HG02884 (cell line): Measurements from ENCODE around the gene PEPD.

Experiments
- ATAC-seq: cut with Tn5 transposase; IDR thresholded peaks from one replicate; pipeline ENCODE4 v1.9.1; 2021; ENCODE audit warnings: mild to moderate bottlenecking, moderate library complexity; ENCODE audit not compliant: unreplicated experiment

The PEPD gene

DNA sequence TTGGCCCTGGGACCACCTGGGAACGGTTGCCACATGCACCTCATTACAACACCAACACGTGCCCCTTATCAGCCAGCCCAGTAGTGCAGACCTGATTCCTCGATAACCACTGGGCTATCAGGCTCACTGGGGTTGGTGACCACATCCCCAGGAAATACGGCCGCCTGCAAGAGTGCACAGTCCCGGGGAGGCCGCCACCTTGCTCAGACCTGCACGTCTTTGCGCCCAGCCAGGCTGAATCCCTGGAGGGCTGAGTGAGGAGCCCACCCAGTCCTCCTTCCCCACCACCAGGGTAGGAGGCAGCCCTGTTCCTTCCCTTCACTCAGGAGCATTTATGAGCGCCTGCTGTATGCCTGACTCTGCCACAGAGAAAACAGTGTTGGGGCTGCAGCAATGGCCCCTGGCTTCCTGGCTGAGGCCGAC lies 80.3 kb downstream of the PEPD start:
- no peak for ATAC-seq

DNA sequence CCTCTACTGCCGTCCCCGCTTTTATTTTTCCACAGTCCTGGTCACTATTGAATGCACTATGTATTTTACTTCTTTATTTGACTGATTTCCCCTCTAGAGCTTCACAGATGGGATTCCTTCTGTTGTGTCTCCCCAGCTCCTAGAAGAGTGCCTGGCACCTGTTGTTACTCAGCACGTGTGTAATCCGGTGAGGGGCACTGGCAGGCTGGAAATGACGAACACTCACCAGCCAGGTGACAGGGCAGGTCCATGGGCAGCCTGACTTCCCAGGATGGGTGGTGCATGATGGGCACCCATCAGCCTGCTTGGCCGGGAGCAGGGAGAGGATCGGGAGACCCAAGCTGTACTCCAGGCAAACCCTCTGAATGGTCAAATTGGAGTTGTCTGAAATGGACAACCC lies 80.9 kb downstream of the PEPD start:
- ATAC-seq: no peak

DNA sequence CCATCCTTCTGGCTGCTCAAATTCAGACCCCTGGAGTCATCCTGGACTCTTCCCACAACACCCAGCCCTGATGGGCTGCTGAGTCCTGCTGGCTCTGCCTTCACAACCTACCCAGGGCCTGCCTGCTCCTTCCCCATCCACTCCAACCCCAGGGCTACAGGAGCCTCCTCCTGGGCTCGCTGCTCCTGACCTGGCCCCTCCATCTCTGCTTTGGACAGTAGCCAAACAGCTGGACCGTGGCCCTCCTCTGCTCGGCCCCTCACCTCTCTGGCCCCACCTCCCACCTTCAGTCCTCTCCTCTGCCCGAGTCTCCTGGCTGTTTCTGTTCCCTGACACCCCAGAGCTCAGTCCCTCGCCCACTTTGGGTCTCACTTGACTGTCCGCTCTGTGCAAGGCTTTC lies 81.3 kb downstream of the PEPD start:
- ATAC-seq: no peak

DNA sequence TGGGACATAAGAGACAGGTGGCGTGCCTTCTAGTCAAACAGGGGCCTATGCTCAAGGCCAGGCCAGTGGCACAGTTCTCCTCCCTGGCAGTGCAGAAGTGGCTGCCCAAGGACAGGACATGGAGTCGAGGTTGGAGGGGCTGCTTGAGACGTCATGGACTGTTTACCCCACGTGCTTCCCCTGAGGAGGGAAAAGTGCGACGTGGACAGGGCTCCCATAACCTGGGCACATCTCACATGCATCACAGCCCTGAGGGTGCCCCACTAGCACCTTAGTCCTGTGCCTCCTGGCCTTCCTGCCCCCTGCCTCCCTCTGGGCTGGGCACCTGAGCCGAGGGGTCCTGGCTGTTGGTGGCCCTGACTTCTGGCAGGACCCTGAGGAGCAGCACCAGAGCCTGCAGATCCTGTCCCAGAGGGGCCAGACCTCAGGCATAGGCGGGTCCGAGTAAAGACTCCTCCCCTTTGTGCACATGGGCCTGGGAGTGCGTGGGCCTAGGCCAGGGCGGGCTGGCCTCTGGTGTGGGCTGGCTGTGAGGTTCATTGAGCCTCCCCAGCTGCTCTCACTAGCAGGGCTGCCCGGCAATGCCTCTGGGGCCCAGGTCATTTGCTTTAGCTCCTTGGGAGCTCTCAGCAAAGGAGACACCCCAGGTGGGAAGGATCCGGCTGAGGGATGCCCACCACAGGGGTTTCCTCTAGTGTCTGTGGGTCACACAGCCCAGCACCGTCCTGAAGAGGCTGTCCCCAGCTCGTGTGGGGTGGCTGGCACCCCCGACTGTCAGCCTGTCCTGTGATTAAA lies 82.4 kb downstream of the PEPD start:
- ATAC-seq: no peak

DNA sequence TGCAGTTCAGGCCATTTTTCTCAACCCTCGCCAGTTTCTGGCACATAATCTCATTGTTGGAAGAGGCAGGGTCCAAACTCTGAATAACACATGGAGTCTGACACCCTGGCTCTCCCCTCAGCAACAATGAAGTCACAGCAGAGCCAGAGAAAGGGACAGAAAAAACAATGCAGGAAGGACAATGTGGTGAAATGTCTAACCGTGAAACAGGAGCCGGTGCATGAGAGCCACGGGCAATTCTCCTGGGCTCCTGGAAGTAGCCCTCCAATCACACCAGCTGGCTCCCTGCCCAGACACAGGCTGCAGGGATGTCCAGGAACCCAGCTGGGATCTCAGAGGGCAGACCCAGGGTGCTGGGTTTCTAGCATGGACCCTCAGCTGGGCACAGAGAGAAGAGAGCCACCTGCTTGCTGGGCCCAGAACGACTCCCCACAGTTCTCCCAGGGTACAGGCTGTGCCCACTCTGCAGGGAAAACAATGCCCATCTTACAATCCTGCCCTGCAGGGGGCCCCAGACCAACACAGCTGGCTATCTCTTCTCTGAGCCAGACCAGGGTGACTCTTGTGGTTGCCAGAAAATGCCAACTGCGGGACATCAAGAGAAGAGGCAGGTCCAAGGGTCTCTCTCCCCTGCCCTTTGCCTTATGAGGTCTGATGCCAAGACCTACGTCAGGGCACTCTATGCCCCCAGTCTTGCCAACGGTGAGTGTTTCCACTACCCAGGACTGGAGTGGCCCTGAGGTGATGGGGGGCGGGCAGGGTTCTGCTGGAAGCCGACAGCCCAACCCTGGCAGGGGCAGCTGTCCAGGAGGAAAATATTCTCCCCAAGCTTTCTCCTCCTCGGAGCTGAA lies 83.5 kb downstream of the PEPD start:
- no peak for ATAC-seq

DNA sequence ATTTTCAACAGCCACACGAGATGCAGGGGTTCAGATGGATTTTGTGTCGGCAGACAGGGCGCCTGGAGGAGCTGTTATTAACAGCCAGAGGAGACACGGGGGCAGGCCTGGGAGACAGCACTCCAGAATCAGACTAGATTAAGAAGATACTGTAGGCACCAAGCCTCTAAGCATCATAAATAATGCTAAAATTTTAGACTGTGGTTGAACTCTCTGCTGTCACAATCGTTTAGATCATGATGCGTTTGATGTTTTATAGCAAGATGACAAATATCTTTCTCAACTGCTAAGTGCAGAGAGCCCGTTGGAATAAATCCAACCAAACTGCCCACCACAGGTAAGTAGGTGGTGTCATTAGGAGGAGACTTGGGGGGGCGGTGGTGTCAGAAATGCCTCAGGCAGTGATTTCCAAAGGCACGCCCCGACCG lies 84.2 kb downstream of the PEPD start:
- ATAC-seq: no peak

DNA sequence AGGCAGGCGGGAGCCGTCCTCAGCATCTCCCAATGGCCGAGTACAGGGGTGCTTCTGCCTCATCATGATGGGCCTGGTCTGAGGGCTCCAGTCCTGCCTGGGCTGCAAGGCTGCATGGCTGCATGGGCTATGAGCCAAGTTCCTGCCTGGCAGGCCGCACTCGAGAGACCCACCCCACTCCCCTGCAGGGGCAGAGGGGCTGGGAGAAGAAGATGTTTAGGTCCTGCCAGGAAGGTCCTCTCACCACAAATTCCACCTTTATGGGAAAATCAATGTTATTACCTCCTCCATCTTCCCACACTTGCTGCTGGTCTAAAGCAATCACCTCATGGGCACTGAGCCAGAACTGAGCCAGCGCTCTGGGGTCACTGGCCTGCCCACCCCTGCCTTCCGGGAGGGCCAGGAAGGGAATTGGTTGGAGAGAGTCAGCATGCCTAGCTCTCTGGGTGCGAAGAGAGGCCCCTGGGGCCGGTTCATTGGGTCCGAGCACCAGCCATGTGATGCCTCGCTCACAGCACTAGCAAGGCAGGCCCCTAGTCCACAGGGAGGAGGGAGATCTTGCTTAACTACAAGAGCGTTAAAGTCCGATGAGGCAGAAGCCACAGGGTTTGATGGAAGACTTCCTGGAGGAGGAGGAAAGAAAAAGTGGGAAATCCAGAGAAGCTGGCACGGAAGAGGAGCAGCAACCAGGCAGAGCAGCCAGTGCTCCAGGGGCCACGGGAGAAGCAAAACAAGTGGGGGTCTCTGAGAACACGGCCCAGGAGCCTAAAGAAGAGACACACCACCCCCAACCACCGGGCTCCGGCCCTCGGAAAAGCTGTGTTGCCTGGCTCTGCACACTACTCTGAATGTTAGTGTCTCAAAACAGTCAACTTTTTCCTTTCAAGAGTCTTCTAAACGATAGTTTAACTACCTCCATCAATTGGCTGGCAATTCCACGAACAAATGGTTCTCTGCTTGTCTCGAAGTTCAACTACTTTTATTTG lies 84.9 kb downstream of the PEPD start:
- no peak for ATAC-seq

DNA sequence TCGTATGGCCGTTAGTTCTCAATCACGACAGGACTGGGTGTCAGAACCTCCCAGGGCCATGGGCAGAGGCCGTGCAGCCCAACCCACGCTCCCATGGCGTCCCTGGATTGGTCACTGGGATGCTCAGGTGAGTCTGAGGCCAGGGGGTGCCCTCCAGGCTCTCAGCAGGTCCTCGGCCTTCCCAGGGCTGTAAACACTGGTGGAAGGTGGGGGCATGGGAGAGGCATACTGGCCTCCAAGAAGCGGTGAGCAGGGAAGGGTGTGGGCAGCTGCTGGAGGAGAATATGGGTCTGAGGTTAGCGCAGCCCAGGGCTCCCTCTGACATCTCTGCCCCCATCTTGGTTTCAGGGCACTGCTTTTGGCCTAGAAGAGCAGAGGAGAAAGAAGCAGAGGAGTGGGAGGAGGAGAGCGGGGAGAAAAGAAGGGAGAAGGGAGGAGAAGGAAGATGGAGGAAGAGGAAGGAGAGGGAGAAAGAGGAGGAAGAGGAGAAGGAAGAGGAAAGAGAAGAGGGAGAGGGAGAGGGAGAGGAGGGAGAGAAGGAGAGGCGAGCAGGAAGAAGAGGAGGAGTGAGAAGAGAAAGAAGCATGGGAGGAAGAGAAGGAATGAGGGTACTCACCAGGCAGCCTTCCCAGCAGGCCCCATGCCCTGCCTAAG lies 85.8 kb downstream of the PEPD start:
- ATAC-seq: no peak

DNA sequence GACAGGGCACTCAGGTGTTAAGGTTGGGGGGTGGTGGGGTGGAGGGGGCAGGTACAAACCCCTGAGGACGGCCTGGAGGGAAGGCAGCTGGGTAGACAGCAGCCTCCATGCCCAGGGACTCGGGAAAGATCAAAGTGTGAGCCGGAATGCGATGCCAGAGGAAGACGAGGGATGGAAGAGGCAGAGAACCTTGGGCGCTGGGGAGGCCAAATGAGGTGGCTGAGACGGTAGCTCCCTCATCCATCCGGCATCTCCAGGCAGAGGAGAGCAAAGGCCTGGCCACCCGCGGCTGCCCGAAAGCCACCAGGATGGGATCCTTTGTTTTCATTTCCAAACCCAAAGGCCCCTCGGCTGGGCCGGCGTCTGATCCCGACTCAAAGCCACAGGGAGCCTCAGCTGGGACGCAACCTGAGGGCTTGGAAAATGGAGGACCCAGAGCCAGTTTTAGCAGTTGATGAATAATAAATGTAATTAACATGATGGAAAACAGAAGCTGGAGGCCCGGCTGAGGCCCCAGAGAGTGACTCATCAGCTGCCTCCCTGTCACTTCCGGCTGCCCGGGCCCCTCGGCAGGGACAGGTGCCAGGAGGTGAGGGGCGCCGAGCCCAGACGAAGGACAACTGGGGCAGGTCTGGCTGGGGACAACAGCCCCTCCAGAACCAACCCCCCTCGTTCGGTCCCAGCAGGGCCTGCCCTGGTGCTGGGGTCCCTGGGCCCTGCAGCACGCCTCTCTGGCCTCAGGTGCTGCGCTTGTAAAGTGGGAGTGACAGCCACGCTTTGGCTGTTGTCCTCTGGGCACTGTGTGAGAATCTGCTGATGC lies 86.5 kb downstream of the PEPD start:
- ATAC-seq: no peak

DNA sequence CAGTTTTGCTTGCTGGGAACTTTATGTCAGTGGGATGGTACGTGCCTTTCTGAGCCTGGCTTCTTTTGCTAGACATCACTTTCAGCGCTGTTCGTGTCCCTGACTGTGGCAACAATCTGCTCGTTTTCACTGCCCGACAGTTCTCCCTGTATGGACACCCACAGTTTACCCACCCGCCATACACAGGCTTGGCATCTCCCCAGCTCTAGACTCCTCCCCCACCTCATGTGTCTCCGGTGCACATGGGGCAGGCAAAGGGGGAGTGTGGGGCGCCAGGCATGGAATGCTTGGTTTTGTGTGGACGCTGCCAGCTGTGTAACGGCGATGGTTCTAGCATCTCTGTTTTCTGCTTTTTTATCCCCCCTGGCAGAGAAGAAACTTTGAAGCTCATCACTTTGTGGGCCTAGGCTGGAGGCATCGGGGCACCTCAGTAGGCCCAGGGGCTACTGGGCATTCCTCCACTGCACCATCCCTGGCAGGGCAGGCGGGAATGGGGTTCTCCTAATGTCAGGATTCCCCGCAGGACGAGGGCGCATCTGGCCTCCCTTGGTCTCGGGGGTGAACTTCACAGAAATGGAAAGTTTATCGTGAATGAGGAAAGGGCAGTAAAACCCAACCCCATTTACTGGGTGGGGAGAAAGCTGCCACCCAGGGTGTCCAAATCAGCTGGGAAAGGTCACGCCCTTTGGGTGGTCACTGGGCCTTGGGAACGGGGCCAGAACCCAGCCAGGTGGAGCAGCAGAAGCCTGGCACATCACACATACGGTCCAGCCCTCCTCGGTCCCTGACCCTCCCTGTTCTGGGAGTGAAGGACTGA lies 87.3 kb downstream of the PEPD start:
- no peak for ATAC-seq

DNA sequence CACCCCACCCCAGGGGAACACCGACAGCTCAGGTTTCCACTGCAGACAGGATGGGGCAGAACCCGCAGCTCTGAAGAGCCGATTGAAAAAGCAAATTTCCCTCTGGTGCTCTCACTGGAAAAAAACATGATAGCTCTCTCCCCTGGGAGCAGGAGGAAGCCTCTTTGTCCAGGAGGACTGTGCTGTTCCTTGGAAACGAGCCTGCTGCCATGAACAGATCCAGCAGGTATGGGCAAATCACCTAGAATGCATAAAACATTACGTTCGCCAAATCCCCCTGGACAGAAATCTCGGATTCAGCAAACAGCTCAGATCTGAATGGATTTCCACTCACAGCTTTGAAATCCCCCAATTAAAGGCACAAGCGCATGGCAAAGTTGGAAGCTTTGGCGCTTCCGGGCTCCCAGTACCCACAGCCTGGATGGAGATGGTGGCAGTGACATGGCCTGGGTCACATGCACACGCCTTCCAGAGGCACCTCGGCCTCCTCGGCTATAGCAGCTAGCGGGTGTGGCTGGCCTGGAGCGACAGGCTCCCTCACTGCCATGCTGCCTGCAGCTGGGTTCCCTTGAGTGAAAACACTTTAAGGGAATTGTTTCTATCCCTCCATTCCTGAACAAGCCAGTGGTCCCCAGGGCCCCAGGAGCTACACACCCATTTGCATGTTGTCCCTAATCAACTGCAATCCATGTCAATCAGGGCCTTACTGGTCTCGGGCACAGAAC lies 89.0 kb downstream of the PEPD start:
- ATAC-seq: no peak

DNA sequence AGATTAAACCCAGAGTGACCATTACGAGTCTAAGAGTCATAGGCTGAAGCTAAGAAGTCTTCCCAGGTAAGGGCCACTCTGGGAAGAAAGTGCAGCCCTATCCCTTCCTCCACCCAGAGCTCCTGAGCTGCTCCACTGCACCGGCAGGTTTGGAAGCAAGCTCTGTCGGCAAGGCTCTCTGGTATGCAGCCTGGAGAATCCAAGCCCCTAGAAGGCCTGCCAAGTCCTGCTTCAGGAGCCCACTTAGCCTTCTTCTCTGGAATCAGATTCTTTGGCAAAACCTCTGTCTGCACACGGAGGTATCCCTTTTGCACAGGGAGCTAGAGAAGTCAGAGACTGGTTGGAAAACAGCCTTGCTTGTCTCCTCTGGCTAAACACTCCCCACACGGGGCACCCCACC lies 89.6 kb downstream of the PEPD start:
- no peak for ATAC-seq

DNA sequence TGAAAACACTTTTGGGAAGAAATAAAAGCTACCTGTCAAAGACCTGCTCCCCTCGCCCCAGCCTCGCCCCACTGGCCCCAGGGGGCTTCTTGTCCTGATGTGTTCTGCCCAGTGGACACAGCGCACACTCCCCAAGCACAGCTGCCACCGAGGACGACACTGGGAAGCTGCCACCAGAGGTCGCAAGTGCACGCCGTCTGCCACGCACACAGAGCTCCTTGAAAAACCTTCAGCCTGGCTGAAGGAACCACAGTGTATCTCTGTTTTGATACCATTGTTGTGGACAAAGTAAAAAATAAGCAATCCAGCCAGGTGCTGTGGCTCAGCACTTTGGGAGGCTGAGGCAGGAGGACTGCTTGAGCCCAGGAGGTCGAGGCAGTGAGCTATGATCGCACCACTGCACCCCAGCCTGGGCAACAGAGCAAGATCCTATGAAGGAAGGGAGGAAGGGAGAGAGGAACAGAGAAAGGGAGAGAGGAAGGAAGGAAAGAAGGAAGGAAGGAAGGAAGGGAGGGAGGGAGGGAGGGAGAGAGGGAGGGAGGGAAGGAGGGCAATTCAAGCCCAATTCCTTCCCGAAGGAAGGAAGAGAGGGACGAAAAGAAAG lies 90.8 kb downstream of the PEPD start:
- ATAC-seq: no peak

DNA sequence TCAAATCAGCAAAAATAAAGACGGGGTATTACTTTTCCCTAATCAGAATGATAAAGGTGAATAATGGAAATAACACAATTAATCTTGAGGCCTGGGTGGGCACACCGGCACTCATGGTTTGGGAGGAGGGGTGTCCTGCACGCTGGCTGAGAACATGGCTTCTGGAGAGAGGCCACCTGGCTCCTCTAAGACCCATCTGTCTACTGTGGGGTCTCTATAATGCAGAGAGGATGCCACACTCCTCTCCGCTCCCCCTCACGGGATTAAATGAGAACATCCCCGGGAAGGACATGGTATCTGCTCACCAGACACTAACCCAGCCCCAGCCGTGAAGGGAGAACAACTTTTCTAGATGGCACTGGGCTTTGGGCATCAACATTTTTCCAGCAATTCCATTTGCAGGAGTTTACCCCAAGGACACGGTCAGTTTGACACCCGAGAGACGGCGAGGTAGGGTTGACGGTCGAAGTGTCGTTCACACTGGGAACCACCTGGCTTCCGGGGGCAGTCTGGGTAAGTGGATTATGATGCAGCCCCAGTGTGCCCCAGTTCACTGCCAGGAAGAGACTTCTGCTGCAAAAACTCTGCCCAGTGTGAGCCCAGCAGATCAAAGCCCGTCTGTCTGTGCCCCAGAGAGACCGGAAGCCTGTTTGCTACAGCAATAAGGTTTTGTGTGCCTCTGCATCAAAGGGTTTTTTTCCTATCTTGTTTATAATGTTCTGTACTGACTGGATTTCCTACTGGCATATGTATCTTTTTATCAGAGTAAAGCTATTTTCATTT lies 91.5 kb downstream of the PEPD start:
- no peak for ATAC-seq

DNA sequence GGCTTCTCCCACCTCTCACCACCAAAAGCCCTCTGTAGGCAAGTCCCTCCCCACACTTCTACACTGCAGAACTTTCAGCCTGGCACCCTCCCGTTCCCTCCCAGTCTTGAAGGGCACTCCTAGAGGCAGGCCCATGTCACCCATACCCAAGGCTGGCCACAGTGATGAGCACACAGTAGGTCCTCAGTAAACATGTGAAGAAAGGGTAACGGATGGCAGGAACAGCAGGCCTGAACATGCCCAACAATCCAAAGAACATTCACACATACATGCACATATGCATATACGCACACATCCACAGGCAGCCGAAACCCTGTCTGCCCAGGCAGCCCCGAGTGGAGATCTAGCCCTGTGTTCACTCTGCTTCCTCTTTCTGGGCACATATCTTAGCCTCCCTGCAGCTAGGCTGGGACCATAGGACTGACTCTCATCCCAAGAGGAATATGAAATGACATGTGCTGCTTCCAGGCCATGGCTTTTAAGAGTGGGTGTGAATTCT lies 92.9 kb downstream of the PEPD start:
- no peak for ATAC-seq

DNA sequence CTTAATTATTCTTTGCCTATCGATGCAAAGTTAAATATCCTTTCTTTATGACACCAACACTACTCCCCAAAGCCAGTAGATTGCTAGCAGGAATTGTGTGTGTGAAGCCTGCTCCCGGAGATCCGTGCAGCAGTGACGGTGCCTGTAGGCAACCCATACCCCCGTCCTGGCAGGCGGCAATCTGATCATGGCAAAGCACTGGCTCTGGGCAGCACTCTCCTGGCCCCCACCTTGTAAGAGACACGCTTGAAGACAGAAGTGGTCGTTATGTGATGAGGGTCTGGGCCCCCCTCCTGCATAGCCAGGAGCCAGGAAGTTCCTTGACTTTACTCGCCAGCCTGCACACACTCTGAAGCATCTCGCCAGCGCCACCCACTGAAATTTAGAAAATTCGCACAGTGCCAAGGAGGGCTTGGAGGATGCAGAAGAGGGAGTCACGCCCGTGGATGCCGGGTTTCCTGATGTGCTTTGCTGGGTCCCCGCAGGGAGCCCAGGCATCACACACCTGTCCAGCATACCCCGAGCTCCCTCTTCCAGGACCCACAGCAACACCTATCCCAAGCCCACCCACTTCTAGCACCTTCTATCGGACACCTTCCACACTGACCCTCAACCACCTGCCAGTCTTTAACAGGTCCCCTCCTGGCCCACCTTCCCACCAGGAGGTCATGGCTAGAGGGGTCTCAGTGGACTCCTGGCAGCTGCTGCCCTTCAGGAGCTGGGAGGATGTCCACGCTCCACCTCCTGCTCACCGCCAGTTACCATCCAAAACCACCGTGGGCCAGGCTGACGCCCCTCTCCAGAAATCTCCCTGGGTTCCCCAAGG lies 93.6 kb downstream of the PEPD start:
- ATAC-seq: no peak
